Kidney (tissue), 14 donors: Measurements from ENCODE around the gene B4GALNT3. TPM values are rescaled to one million over a fixed set of nuclear protein-coding genes. Genes with fewer than 3 reads are reported as not detected.

ENCODE experiments used
- DNase-seq, 5 donors: peaks; one replicate each; pipeline ENCODE4 v3.0.0-alpha.2; 2013 to 2020
- FAIRE-seq: peaks from 2 replicates; lab custom pipeline; 2012; peaks lifted over from hg19 to GRCh38; lab: Jason Lieb, UNC
- H3K27ac ChIP-seq, 2 donors: one replicate each; pipeline ENCODE4 v1.7.0; 2013; ENCODE audit warnings: low read depth in 2 of 2, low read length in 2 of 2, inconsistent platforms in 1 of 2
- H3K27me3 ChIP-seq: one replicate; pipeline ENCODE4 v1.7.1; 2013; ENCODE audit warnings: low read length, inconsistent platforms; ENCODE audit not compliant: control insufficient read depth, insufficient read depth
- H3K36me3 ChIP-seq, 3 donors: one replicate each; pipeline versions ENCODE4 v1.7.0 to v1.7.1; 2013; ENCODE audit warnings: low read length in 3 of 3, control low read depth in 1 of 3, inconsistent platforms in 1 of 3; ENCODE audit not compliant: insufficient read depth in 3 of 3, control insufficient read depth in 2 of 3
- H3K4me1 ChIP-seq, 3 donors: one replicate each; pipeline versions ENCODE4 v1.7.0 to v1.7.1; 2013; ENCODE audit warnings: low read length in 3 of 3, inconsistent platforms in 1 of 3, low read depth in 1 of 3; ENCODE audit not compliant: control insufficient read depth in 2 of 3, insufficient read depth in 2 of 3
- H3K4me3 ChIP-seq, 3 donors: one replicate each; pipeline versions ENCODE4 v1.7.0 to v1.8.1; 2013; ENCODE audit warnings: low read length in 3 of 3, control low read depth in 1 of 3, inconsistent platforms in 1 of 3
- H3K9ac ChIP-seq, 3 donors: one replicate each; pipeline versions ENCODE4 v1.7.0 to v1.7.1; 2013; ENCODE audit warnings: low read length in 3 of 3, control low read depth in 1 of 3, inconsistent platforms in 1 of 3
- H3K9me3 ChIP-seq, 3 donors: one replicate each; pipeline versions ENCODE4 v1.7.0 to v1.7.1; 2013; ENCODE audit warnings: low read length in 3 of 3, control low read depth in 1 of 3, inconsistent platforms in 1 of 3; ENCODE audit not compliant: control insufficient read depth in 2 of 3, insufficient read depth in 1 of 3
- CTCF ChIP-seq: IDR thresholded peaks from 3 replicates; pipeline ENCODE4 v1.5.1; 2012; ENCODE audit warnings: mild to moderate bottlenecking, moderate library complexity, borderline replicate concordance; ENCODE audit not compliant: insufficient read depth; ENCODE audit errors: extremely low read depth
- intact Hi-C: fragments of 100-400 bp; cut with DNase I; formaldehyde crosslinking; loops from one replicate; pipeline ENCODE4 v1.11.1; 2022
- polyA plus RNA-seq: library from polyadenylated mRNA; stranded (reverse); fragments of 350-450 nt; fragmentation: Illumina TruSeq; extraction: RNeasy Lipid Tissue Mini Kit (QIAGEN cat#74804); gene quantifications from one replicate; pipeline ENCODE4 v1.2.3, GENCODE V29; 2014; ENCODE audit warnings: low read depth, low replicate concordance; ENCODE audit not compliant: insufficient read depth
- total RNA-seq: library from RNA; stranded (reverse); fragmentation: NEBNext Ultra II Directional; extraction: Animal tissue kit (Norgen Biotek cat#: 25700); gene quantifications from one replicate; pipeline ENCODE4 v1.2.1, GENCODE V29; 2021
- donor health status: control.
- donor health status: control.
- donor health status: control.
- donor health status: control.
- donor health status: control.
- donor health status: DM: yes; HTN: yes; CAD: no.
- donor health status: Normal renal cell carcinoma (clear cell type).

The B4GALNT3 gene
- total and polyA plus RNA-seq, 2 donors from 2014 or later = 11.3 to 12.5 TPM

- intact Hi-C loops = loop anchor here (10.0 kb wide), 1 partner anchor 244 kb away; no protein-coding TSS in a partner anchor
- Histone ChIP-seq H3K9ac (peak overlapping the region in 1 of 3 donors; percentile 41), H3K4me1 (peaks cover 0 to 7% (median 0%) of the 10 kb centered on the region in 3 donors), H3K36me3 (no peaks in the 10 kb centered on the region), H3K27me3 (no peaks in the 10 kb centered on the region), H3K27ac (peak overlapping the region; percentile 67 to 76), H3K9me3 (no peaks in the 10 kb centered on the region), H3K4me3 (peak overlapping the region; percentile 46 to 76 (median 51))
- TF ChIP-seq CTCF = no peak
- DNase-seq (peak; percentile 35 to 94 (median 66)), FAIRE-seq (no peak)
Observed at GRCh38 chr12:570435-570920, 110.7 kb downstream of the B4GALNT3 start.

GRCh38 chr12:570921-571794, 111.4 kb downstream of the B4GALNT3 start:
- no peak for TF ChIP-seq CTCF
- intact Hi-C loops = loop anchor here (10.0 kb wide), 1 partner anchor 244 kb away; no protein-coding TSS in a partner anchor
- Histone ChIP-seq H3K4me1 (peaks cover 0 to 12% (median 0%) of the 10 kb centered on the region in 3 donors), H3K27ac (peak overlapping the region; percentile 67 to 76), H3K36me3 (no peaks in the 10 kb centered on the region), H3K9ac (no peak overlapping the region), H3K4me3 (peak overlapping the region in 1 of 3 donors; percentile 76), H3K9me3 (no peaks in the 10 kb centered on the region), H3K27me3 (no peaks in the 10 kb centered on the region)
- FAIRE-seq (no peak), DNase-seq (peak in 4 of 5 donors; percentile 22 to 85 (median 58))

- H3K27ac ChIP-seq = peak overlapping the region; percentile 51 to 57
- H3K27me3 ChIP-seq = no peaks in the 10 kb centered on the region
- H3K36me3 ChIP-seq = no peaks in the 10 kb centered on the region
- no peak for TF ChIP-seq CTCF
- intact Hi-C loops = loop anchor here (10.0 kb wide), 1 partner anchor 243 kb away; no protein-coding TSS in a partner anchor
- peaks cover 0 to 12% (median 0%) of the 10 kb centered on the region in 3 donors for H3K4me1 ChIP-seq
- DNase-seq (peak in 2 of 5 donors; percentile 23 to 30), FAIRE-seq (no peak)
- H3K4me3 ChIP-seq = no peak overlapping the region
- H3K9me3 ChIP-seq = no peaks in the 10 kb centered on the region
- H3K9ac ChIP-seq = peak overlapping the region in 1 of 3 donors; percentile 46
Observed at GRCh38 chr12:571795-572531, 112.2 kb downstream of the B4GALNT3 start.
